ENCODE measurements around the gene MYH6. TPM values are rescaled to one million over a fixed set of nuclear protein-coding genes. Genes with fewer than 3 reads are reported as not detected.
A peak's percentile ranks its signal among the peaks of the same experiment; 100 is the strongest.

MYH6 gene
- total and polyA plus RNA-seq, 7 donors: 1.5 to 4.9 (median 3.0) TPM; not detected in 4

DNA sequence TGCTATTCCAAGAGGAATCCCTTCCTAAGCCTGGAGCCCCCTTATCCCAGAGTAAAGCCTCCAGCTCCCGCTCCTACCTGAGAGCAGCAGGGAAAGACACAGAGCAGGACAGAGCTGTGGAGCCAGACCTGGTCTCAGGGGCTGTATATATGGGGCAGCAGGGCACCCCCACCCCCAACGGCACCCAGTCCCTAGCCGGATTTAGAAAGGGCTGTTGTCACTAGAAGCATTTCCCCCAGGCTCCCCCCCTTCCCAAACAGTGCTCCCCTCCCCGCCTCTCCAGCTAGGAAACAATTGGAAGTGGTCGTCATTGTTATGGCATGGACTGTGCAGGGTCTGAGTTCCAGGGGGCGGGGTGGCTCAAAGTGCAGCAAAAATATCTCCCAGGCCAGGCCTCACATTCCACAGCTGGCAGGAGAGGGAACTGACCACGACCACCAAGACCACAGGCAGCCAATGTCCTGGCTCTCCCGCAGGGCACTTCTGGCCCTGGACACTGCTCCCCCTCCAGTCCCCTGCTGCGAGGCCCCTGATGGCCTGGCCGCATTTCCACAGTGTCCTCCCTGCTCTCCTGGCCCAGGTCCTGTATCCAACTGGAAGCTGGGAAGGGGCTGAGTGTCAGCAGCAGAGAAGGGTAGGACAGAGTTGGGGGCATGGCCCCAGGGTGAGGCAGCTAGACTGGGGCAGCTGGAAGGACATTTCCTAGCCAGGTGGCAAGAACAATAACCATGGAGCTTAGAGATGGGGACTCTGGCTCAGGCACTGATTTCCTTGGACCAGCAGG is 27.7 kb upstream of the MYH6 start, which contains the start of gene MYH7:
Gene MYH7 (minus strand): TSS at position 118 of the 784 bp plus-strand sequence. CDS start 1,928 bp downstream, outside the sequence.
- intact Hi-C loops (cut with DNase I): no loop called here
- Histone ChIP-seq H3K4me1 (peaks cover 0 to 12% (median 8%) of the 10 kb centered on the region in 4 donors), H3K36me3 (no peaks in the 10 kb centered on the region), H3K4me3 (no peak within 1 kb of the TSS), H3K27me3 (no peaks in the 10 kb centered on the region), H3K9me3 (no peaks in the 10 kb centered on the region), H3K27ac (no peak within 1 kb of the TSS)
- TF ChIP-seq POLR2AphosphoS5 (IDR thresholded peaks at IDR 0.05) (no peak), EP300 (IDR thresholded peaks at IDR 0.05) (no peak), POLR2A (IDR thresholded peaks at IDR 0.05) (no peak)
- TF ChIP-seq, protein P1, sequence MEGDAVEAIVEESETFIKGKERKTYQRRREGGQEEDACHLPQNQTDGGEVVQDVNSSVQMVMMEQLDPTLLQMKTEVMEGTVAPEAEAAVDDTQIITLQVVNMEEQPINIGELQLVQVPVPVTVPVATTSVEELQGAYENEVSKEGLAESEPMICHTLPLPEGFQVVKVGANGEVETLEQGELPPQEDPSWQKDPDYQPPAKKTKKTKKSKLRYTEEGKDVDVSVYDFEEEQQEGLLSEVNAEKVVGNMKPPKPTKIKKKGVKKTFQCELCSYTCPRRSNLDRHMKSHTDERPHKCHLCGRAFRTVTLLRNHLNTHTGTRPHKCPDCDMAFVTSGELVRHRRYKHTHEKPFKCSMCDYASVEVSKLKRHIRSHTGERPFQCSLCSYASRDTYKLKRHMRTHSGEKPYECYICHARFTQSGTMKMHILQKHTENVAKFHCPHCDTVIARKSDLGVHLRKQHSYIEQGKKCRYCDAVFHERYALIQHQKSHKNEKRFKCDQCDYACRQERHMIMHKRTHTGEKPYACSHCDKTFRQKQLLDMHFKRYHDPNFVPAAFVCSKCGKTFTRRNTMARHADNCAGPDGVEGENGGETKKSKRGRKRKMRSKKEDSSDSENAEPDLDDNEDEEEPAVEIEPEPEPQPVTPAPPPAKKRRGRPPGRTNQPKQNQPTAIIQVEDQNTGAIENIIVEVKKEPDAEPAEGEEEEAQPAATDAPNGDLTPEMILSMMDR (IDR thresholded peaks at IDR 0.05): no peak
- WGBS, 2 donors: 70 to 71% methylated on average over 10 of the region's 10 CpGs
- DNase-seq: peak; percentile 46

DNA sequence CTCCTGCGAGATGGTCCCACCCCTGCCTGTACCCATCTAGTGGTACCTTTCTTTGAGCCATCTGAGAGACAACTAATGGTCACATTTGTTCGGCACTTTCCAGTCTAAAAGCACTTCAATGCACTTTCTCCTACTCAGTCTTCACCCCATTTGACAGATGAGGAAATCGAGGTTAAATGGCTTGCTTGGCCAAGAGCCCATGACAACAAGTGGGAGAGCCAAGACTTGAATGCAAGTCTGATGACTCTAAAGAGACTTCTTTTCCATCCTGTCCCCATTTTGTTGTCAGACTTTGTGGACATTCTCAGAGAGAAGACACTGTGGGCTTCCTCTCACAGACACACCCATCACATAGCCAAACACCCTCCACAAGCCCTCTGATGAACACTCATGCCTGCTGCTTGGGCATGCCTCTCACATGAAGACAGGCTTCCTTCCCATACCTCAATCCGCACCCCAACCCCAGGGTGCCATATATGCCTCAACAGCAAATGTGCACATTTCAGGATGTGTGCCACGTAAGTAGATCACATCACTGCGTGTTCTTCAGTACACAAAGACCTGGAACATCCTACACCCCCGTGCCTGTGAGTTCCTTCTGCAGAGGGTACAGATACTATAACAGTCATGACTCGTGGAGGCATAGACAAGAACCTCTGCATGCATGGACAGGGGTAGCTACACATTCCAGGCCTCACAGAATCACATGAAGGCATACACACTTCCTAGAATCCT is 26.6 kb upstream of the MYH6 start:
- TF ChIP-seq, protein P1 (IDR thresholded peaks at IDR 0.05): no peak
- TF ChIP-seq POLR2A (IDR thresholded peaks at IDR 0.05) (no peak), EP300 (IDR thresholded peaks at IDR 0.05) (no peak), POLR2AphosphoS5 (IDR thresholded peaks at IDR 0.05) (no peak)
- H3K4me1 ChIP-seq: peaks cover 0 to 12% (median 8%) of the 10 kb centered on the region in 4 donors
- WGBS, 2 donors: 76 to 88% methylated on average over 8 of the region's 8 CpGs

DNA sequence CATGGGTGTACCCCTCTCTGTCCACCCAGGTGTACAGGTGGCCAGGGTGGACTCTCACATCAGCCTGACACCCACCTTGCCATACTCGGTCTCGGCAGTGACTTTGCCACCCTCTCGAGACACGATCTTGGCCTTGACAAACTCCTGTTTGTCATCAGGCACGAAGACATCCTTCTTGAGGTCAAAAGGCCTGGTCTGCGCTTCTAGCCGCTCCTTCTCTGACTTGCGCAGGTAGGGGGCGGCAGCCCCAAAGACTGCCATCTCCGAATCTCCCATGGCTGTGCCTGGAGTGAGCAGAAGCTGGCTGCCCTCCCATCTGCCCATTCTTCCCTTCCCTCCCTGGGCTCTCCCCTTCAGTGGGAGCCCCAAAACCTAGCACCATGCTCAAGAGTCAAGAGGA is 25.4 kb upstream of the MYH6 start:
- Histone ChIP-seq H3K4me3 (no peak overlapping the region), H3K4me1 (peaks cover 0 to 11% (median 7%) of the 10 kb centered on the region in 4 donors), H3K27ac (no peak overlapping the region), H3K36me3 (no peaks in the 10 kb centered on the region), H3K27me3 (no peaks in the 10 kb centered on the region), H3K9me3 (no peaks in the 10 kb centered on the region)
- peak; percentile 54 for DNase-seq
- intact Hi-C loops (cut with DNase I): no loop called here
- WGBS, 2 donors: 79 to 82% methylated on average over 10 of the region's 10 CpGs
- TF ChIP-seq POLR2A (IDR thresholded peaks at IDR 0.05) (no peak), POLR2AphosphoS5 (IDR thresholded peaks at IDR 0.05) (no peak), EP300 (IDR thresholded peaks at IDR 0.05) (no peak)
- TF ChIP-seq, protein P1 (IDR thresholded peaks at IDR 0.05): no peak

More for the DNA sequence above, 26.6 kb upstream of the MYH6 start:
- Histone ChIP-seq H3K36me3 (no peaks in the 10 kb centered on the region), H3K9me3 (no peaks in the 10 kb centered on the region), H3K27ac (no peak overlapping the region), H3K27me3 (no peaks in the 10 kb centered on the region), H3K4me3 (no peak overlapping the region)
- peak; percentile 34 for DNase-seq
- intact Hi-C loops (cut with DNase I): no loop called here

DNA sequence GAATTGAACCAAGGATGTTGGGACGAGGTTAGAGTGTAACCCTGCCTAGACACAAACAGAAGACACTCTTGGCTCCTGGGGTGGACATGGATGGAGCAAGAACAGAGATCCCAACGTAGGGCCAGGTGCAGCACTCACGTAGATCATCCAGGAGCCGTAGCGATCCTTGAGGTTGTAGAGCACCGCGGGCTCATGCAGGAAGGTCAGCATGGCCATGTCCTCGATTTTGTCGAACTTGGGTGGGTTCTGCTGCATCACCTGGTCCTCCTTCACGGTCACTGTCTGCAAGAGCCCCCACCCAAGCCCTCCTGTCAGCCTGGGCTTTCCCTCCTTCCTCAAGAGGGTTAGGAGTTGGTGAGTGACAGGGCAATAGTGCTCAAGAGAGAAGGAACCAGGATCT is 24.9 kb upstream of the MYH6 start:
- Histone ChIP-seq H3K27me3 (no peaks in the 10 kb centered on the region), H3K36me3 (no peaks in the 10 kb centered on the region), H3K4me1 (peaks cover 0 to 6% (median 2%) of the 10 kb centered on the region in 4 donors), H3K9me3 (no peaks in the 10 kb centered on the region), H3K27ac (no peak overlapping the region), H3K4me3 (no peak overlapping the region)
- 83 to 88% methylated on average over 10 of the region's 10 CpGs for WGBS, 2 donors
- intact Hi-C loops (cut with DNase I): no loop called here
- peak; percentile 34 for DNase-seq
- TF ChIP-seq POLR2AphosphoS5 (IDR thresholded peaks at IDR 0.05) (no peak), EP300 (IDR thresholded peaks at IDR 0.05) (no peak), POLR2A (IDR thresholded peaks at IDR 0.05) (no peak)
- TF ChIP-seq, protein P1 (IDR thresholded peaks at IDR 0.05): no peak

Measured in sigmoid colon (tissue), 7 donors.